NCI-H1417 (cell line): Measurements from ENCODE around the gene ZDHHC24.
"Not testable (repeated sequence)": the region's sequence is repeated elsewhere in the genome, so short reads cannot be mapped to it uniquely, and the experiment has no call there.

Experiments
- DNase-seq, 3 experiments: peaks; one replicate each; lab custom pipeline; 2025; lab: John Stamatoyannopoulos, UW

ZDHHC24 gene

GRCh38 chr11:66546368-66546965 lies 619 bp upstream of the ZDHHC24 start, which contains the start of gene ACTN3:
ACTN3 (plus strand) TSS chr11:66546903; CDS start chr11:66546938, 35 bp downstream.
- no peak for DNase-seq

GRCh38 chr11:66544952-66545351 lies 896 bp downstream of the ZDHHC24 start:
- DNase-seq: not testable (repeated sequence)

DNA sequence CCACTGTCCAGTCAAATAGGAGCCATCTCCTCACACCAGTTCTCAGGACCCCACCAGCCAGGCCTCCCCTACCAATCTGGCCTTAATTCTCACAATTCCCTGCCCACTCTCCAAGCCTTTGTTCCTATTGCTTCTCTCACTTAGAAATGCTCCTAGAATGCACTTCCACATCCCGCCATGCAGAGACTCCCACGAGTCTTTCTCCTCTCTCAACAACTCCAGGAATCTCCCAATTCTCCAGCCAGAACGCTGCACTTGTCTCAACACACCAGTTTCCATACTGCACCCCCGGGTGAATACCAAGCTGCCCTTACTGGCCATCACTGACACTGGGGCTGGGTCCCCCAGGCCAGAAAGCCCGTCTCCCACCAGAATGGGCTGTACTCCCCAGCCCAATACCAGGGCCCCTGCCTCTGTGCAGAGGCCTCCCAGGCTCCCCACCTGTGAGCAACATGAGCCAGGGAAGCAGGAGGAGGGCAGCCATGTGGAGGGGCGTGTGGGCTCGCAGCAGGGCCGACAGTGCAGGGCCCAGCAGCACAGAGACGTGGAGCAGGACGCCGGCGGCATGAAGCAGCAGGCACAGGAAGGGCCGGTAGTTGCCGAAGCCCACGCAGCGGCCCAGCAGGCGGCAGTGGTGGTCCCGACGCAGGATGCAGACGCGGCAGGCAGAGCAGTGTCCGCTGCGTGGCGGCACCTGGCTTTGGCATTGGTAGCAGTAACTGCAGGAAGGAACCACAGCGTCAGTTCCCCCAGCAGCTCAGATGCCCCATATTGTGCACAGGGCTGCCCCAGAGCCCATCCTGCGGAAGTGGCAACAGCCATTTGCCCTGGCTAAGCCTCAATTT lies 2.4 kb downstream of the ZDHHC24 start:
- no peak for DNase-seq

DNA sequence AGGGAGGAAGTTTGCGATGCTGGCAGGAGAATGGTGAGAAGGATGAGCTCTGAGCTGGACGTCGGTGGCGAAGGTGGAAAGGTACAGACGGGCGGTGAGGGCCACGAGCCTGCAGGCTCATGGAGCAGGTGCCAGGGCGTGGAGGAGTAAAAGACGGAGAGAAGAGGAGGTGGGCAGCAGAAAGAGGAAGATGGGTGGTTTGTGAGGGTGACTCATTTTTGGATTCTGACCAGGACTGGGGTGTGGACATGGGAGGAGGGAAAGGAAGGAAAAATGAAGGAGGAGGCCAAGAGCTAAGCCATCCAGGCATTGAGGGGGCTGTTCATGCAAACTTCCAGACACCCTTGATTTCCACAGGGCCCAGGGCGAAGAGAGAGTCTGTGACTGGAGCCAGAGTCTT lies 3.5 kb downstream of the ZDHHC24 start:
- DNase-seq: no peak

- no peak for DNase-seq
Observed at GRCh38 chr11:66541892-66542291, 4.0 kb downstream of the ZDHHC24 start.

DNA sequence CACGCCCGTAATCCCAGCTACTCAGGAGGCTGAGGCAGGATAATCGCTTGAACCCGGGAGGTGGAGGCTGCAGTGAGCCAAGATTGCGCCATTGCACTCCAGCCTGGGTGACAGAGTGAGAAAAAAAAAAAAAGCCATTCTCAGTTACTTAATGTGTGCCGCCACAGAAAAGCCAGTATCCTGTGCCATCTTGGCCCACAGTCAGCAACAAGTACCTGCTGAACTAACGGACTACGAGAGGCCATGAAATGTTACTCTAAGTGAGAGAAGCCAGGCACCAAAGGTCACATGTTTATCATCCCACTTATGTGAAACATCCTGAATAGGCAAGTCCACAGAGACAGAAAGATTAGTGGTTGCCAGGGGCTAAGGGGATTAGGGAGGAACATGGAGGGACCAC lies 5.2 kb downstream of the ZDHHC24 start:
- DNase-seq: not testable (repeated sequence)

- no peak for DNase-seq
Observed at GRCh38 chr11:66539870-66540213, 6.0 kb downstream of the ZDHHC24 start.

- no peak for DNase-seq
Observed at GRCh38 chr11:66539170-66539869, 6.5 kb downstream of the ZDHHC24 start.

DNA sequence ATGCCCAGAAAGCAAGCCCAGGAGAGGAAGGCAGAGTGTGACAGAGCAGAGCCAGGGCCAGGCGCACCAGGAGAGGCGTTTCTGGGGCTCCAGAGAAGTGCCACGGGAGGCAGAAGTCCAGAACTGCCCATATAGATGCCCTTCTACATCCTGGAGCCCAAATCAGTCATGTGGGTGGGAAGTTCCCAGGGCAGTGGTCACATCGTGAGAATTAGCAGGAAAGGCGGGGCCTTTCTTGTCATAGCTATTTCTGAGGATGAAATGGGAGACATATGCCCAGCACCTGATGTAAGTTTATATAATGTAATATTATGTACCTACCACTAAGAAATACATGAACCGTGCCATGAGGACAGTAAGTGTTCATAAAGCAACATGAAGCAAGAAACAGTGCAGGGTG lies 13.1 kb downstream of the ZDHHC24 start:
- DNase-seq: no peak

DNA sequence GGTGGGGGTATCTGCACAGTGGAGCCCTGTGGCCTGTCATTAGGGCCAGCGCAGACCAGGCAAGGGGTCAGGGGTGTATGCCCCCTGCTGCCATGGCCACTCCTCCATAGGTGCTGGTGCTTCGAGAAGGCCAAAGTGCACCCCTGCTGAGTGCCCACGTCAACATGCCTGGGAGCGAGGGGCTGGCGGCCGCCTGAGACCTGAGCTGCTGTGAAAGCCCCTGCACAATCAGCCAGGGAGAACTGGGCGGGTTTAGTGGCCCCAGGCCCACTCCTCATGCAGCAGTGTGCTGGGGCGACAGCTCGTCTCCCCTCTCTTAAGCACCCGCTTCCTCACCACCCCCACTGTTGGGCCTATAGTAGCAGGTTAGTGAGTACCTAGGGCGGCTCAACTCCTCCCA lies 14.0 kb downstream of the ZDHHC24 start:
- DNase-seq: no peak

- no peak for DNase-seq
Observed at GRCh38 chr11:66530927-66531709, 14.7 kb downstream of the ZDHHC24 start.

DNA sequence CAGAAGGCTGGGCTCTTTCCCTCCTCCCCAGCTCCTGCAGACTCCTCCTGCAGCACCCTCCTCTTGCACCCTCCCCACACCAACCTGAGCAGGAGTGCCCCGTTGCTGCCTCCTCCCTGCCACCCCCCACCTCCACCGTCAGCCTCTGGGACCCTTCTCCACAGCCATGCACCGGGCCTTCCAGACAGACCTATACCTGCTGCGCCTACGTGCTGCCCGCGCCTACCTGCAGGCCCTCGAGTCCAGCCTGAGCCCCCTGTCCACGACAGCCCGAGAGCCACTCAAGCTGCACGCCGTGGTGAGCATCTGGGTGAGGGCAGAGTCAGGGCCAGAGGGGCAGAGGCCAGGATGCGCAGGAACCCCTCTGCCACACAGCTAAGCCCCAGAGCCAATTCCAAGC lies 16.2 kb downstream of the ZDHHC24 start:
- DNase-seq: no peak

DNA sequence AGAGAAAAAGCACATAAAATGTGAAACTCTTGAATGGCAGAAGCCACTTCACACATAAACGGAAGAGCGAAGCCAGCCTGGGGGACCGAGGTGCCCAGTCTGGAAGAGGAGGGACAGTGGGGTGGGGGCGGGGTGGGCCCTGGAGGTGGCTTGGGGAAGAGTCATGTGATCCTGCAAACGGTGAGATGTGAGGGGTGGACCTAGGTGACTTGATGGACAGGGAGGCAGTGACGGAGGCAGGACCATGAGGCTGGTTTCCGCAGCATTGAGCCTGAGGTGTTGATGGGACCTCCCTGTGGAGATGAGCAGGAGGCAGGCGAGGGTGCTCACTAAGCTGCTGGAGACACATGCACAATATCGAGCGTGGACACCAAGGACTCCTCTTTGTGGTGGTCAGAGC lies 16.8 kb downstream of the ZDHHC24 start:
- no peak for DNase-seq

GRCh38 chr11:66524304-66525040 lies 21.4 kb downstream of the ZDHHC24 start:
- DNase-seq: no peak

- no peak for DNase-seq
Observed at GRCh38 chr11:66523611-66524010, 22.2 kb downstream of the ZDHHC24 start.

DNA sequence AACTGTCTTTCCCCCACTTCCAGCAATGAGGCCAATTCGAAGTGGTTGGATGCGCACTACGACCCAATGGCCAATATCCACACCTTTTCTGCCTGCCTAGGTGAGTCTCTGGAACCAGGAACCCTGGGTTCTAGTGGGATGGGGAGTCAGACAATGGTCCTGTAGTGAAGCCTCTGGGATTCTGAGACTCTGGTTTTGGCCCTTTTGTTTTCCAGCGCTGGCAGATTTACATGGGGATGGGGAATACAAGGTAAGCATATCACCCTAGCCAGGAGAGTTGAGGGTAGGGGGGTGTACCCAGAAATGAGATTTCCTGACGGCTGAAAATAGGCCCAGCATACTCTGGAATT lies 34.9 kb downstream of the ZDHHC24 start:
- no peak for DNase-seq

DNA sequence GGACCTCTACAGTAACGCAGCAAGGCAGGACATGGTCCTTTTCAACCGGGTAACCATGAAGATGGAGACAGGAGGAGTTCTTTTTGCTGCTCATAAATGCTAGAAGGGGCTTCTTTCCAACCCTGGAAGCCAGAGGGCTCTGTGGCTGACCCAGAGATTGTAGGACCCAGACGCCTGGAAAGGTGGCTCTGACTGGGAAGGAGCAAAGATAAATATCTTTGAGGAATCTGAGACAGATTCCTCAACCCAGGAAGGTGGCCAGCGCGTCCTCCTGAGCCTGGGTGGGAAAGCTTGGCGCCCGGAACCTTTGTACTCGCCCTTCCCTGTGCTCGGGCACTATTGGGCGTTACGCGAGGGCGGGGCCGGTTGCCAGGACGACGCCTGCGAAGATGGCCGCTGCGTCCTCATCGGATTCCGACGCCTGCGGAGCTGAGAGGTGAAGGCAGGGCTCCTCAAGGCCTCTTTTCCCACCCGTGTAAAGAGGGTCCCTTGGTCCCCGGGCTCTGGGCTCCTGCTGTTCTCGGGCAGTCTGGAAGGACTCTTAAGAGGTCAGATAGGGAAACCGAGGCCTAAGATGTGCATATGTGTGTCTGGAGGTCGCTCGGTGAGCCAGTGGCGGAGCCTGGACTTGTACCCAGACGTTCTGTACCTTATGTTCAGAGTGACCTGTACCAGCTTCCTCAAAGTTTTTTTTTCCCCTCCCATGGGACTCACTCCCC lies 35.4 kb downstream of the ZDHHC24 start, which contains the start of gene BBS1:
Gene BBS1 (plus strand): TSS at position 365 of the 719 bp plus-strand sequence. CDS start 25 bp downstream, at position 390.
- peak; percentile 78 to 90 (median 83) for DNase-seq

DNA sequence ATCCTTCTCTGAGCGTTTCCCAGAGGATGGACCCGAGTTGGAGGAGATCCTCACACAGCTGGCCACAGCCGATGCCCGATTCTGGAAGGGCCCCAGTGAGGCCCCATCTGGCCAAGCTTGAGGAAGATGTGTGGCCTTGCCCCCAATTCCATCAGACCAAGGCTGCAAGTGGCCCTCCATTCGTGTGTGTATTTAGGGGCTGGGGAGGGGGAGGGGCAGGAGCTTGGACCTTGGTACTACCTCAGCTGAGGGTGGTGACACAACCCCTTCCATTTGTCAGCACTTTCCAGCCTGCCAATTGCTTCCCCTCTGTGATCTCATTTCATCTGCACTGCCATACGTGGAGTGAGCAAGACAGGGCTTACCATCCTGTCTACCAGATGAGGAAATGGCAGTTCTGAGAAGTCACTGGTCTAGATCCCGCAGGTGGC lies 36.7 kb downstream of the ZDHHC24 start:
- DNase-seq: no peak

DNA sequence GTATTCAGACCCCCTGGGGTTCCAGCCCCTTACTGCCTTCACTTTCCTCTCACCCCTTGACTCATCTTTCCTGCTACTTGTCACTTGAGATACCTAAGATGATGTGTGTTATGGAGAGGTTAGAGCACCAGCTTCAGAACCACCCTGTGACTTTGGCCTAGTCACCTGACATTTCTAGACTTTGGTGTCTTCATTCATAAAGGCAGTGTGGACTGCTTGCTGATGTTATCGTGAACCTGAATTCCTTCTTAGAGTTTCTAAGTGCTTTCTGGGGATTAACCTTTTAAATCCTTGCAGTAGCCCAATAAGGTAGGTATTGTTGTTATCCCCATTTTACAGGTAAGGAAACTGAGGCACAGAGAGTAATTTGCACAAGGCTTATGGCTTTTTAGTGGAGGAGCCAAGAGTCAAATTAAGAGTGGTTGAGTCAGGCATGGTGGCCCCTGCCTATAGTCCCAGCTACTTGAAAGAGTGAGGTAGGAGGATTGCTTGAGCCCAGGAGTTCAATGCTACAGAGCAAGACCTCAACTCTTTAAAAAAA lies 40.5 kb downstream of the ZDHHC24 start:
- DNase-seq: no peak

- no peak for DNase-seq
Observed at GRCh38 chr11:66498506-66498905, 47.3 kb downstream of the ZDHHC24 start.
